Stimulated activated CD4-positive, alpha-beta T cell treated with anti-CD3 and anti-CD28 coated beads, Interleukin-2, amount 100 ng/mL, for 4 hours (primary cell): ENCODE data around the gene CALML6.

Experiments used
- DNase-seq: peaks from one replicate; pipeline ENCODE4 v3.0.0-alpha.2; 2020; ENCODE audit warnings: low read depth

The CALML6 gene

DNA sequence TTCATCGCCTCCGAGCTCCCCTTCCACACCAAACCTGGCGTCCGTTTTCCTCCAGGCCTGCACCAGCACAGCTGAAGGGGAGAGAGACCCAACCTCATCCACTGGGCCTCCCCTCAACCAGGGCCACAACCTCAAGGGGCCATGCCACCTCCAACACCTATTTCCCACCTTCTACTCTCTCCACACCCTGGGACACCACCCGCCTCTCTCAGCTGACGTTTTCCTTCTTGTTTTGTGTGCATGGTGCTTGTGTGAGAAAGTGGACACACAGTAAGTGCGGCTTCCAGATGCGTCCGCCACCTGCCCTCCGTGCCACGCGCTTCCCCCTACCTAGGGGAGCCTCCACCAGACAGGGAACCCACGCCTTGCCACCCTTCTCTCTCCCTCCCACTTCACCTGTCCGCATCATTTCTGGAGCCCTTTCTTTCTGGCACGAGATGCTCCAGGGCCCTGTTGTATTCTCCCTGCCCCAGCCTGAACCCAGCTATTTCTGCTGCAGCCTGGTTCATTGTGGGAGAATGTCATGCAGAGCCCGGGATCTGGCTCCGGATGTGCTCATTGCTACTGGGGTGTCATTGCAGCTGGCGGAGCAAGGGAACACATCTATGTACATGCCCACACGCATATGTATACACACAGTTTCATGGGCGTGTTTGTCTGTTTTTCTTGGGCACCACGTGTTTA is 22.8 kb upstream of the CALML6 start:
- no peak for DNase-seq

DNA sequence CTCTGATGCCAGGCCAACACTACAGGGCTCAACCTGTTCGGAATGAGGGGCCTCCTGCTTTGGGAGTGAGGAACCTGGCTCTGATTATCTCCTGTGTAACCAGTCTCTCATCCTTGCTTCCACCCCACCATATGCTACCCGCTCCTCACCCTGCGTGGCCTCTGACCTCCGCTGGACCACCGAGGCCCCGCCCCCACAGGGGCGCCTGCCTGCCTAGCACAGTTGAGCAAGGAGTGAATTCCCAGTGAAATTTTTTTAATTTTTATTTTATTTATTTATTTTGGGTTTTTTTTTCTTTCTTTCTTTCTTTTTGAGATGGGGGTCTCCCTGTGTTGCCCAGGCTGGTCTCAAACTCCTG is 22.3 kb upstream of the CALML6 start:
- DNase-seq = no peak

DNA sequence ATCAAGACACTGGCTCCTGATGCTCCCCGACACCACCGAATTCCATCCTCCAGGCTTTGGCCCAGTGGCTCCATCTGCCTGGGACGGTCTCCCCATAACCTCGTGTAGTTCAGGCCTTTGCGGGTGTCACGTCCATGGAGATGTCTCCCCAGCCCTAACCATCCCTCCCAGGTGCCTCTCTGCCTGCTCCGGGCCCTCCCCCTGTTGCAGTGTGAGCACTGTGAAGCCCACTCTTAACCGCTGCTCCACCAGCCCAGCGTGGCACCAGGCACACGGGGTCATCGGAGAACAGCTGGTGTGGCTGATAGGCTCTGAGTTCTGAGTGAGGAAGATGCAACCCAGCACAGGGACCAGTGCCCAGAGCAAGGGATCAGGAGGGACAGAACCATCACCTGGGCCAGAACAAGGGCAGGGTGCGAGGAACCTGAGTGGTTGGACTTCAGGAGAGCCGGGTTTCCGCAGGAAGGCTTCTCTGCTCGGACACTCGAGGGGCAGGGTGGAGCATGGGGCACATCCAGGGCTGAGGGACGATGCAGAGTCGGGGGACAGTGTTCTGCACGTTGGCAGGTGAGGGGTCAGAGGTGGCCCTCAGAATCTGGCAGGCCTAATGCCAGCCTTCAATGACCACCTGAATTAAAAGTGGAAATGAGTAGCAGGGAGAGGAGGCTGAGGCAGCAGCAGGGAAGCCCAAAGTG is 21.6 kb upstream of the CALML6 start:
- DNase-seq = no peak

DNA sequence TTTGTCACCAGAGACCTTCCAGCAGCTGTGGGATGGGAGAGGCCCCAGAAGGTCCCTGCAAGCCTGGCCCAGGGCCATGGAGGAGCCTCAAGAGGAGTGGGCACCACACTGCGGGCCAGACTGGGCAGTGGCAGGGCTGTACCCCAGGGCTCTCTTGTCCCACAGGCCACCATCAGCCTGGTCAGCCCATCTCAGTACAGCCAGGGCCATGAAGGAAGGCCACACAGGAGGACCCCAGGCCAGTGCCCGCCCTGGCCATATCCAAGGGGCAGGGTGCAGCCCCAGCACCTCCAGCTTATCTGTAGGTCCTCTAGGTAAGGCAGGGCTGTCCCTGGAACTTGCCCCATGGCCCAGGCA is 21.1 kb upstream of the CALML6 start:
- DNase-seq = no peak

DNA sequence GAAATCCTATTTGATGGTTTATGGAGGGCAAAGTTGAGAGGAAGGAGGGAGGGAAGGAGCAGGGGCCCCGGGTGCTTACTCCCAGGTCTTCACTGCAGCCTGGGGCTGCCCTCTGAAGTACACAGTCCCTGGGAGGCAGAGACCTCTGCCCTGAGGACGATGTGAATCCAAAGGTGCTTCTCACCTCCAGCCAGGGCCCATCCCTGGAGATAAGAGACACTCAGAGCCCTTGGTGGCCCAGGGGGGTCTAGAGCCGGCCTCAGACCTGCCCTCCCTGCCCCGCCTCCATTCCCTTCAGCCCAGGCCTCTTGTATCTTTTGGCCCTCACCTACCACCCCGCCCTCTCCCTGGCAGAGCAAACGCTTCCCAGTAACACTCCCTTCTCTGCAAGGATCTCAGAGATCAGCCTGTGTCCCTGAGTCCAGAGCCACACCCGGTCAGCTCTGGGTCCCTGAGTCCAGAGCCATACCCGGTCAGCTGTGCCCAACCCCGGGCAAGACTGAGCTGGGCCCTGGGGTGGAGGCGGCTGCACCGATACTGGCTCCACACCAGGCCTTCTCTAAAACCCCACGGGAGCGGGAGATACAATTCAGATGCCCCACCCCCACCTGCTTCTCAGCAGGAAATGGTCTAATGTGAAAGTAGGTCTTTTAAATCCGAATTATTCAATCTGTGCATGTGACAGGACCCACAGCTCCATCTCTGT is 20.6 kb upstream of the CALML6 start:
- DNase-seq = no peak

DNA sequence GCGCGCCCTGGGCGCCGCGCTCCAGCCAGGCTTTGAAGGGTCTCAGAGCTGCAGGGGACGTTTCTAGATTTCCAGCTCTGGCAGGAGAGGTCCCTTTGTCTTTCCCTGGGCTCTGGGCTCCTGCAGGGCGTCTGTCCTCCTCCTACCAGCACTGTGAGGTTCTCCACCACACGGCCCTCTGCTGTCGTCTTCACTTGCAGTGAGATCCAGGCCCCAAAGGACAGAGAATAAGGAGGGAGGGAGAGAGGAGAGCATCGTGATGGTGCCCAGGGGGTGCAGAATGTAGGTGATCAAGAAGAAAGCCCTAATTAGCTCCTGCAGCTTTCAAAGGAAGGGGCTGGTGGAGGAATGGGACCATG is 20.0 kb upstream of the CALML6 start:
- DNase-seq = no peak

DNA sequence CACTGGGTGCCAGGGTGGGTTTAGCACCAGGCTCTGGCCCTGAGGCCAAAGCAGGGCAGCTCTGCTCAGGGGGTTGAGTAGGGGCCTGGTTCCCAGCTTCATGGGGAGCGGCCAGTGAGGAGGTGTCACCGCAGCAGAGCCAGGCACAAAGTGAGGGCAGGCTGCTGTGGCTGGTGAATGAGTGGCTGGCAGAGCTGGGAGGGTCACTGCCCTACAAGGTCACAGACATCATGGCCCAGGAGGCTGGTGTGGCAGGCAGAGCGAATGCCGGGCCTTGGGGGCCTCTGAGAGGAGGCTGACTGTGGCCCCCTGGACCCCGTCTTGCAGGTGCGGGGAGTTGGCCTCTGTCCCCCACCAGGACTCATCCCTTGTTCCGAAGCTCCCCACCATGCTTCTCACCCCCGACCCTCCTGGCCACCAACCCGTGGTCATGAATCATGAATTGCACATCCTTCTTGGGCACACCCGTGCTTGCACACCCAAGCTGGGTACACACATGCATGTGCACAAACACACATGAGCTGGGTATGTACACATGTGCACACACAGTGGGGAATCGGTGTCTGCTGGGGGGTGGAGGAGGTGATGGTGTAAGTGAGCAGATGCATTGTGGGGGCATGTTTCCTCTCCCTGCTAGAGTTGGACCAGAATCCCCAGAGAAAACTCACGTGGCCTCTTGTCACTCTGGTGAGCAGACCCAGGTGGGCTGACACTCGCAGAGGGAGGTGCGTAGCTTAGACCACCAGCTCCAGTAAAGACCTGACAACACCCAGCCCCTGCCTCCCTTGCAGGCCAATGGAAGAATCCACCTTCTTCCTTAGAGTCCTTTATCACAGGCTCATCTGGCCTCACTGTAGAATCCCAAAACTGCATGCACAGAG is 19.4 kb upstream of the CALML6 start:
- DNase-seq = no peak

DNA sequence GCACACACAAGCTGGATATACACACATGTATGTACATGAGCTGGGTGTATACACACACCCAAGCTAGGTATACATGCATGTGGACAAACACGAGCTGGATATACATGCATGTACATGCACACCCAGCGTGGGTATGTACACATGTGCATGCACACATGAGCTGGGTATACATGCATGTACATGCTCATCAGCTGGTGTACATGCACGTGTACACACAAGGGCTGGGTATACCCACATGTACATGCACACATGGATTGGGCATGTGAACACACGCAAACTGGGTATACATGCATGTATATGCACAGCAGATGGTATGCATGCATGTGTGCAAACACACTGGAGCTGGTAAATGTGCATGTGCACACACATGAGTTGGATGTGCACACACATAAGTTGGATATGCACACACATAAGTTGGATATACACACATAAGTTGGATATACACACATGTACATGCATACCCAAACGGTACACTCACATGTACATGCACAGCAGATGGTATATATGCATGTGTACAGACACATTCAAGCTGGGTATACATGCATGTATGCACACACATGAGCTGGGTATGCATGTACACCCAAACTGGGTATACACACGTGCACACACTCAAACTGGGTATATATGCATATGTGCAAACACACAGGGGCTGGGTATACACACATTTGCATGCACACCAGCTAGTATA is 16.7 kb upstream of the CALML6 start:
- no peak for DNase-seq

DNA sequence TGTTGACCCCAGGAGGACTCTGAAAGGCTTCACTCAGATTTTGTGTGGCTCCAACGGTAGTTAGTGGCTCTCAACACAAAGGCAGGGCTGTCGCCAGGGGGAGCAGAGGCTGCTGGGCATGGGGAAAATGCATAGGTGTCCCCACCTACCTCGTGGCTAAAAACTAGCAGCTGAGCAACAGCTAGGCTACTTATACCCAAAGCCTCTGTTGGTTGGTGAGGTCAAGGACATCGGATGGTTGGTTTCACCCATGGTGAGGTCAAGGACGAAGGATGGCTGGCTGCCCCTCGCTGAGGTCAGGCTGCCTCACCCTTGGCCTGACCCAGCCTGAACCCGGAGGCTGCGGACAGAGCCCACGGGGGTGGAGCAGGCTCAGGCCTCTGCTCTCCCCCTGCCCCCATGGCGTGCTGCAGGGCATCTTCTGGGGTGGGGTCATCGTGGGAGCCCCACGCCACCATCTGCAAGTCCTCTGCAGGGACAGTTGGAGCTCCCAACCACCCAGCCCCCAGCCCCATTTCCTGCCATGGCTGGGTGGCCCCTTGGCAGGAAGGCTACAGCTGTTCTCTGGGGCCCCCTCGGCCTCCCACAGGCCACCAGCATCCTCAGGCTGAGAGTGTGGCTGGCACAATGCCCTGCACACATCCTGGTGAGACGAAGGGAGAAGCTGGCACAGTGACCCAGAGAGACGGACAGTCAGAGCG is 15.6 kb upstream of the CALML6 start:
- no peak for DNase-seq

DNA sequence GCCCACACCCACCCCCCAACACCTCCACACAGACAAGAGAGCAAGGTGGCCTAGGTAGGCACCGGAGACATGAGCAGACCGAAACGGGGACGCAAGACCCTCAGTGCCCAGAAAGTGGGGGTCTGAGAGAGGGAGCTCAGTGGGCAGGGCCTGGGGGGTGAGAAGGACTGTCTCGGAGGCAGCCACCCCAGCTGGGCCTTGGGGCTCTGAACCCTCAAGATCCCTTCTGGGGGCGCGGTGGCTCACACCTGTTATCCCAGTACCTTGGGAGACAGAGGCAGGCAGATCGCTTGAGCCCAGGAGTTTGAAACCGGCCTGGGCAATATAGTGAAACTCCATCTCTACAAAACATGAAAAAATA is 15.1 kb upstream of the CALML6 start:
- no peak for DNase-seq

DNA sequence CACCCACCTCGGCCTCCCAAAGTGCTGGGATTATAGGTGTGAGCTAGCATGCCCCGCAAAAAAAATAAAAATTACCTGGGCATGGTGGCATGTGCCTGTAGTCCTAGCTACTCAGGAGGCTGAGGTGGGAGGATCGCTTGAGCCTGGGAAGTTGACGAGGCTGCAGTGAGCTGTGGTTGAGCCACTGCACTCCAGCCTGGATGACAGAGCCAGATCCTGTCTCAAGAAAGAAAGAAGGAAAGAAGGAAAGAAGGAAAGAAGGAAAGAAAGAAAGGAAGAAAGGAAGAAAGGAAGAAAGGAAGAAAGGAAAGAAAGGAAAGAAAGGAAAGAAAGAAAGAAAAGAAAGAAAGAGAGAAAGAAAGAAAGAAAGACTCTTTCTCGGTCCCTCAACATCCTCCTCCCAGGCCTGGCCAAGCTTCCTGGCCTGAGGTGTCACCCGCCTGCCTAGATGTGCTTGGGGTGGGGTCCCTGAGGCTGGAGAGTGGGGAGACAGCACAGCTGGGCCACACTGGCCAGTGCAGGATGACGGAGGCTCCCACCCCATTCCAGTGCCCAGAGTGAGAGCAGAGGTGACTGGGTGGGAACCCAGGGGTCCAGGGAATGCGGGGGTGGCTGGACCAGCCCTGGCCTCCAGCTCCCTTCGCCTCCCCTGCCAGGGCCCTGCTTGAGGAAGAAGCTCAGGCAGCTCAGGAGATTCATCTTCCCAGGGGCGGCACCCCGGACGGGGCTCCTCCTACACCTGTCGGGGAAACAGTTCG is 14.0 kb upstream of the CALML6 start:
- DNase-seq = no peak

DNA sequence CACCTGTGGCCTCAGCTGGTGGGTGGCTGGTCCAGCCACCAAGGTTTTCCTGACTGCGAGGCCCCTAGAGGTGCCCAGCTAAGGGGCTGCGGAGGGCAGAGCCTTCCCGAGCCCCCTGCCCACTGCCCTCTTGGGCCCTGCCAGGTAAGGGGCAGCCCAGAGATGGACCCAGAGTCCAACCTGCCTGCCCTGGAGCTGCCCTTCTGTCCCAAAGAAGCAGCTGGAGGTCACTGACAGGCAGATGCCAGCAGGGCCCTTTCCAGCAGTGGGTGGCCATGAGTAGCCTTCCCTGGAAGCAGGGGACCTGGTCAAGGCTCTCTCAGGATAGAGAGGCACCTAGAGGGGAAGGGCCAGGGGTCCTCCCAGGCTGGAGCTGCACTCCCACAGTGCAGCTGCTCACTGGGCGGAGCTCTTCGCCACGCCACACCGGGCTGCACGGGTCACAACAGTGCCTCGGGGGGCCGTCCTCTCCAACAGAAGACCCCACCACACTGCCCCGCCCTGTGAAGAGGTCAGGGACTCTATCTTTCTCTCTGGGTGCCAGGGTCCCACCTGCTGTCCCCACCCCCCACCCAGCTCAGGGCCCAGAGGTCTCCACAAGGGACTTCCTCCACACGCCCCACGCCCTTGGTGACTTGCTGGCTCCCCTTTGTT is 13.3 kb upstream of the CALML6 start:
- DNase-seq = no peak

DNA sequence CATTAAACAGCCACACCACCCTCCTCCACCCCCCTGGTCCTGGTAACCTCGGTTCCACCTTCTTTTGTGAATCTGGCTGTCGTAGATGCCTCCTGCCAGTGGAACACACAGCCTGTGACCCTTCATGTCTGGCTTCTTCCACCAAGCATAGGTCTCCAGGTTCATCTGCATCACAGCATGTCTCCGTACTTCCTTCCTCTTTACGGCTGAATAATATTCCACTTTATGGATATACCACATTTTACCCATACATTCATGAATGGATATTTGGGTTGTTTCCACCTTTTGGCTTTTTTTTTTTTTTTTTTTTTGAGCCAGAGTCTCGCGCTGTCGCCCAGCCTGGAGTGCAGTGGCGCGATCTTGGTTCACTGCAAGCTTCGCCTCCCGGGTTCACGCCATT is 11.8 kb upstream of the CALML6 start:
- no peak for DNase-seq

DNA sequence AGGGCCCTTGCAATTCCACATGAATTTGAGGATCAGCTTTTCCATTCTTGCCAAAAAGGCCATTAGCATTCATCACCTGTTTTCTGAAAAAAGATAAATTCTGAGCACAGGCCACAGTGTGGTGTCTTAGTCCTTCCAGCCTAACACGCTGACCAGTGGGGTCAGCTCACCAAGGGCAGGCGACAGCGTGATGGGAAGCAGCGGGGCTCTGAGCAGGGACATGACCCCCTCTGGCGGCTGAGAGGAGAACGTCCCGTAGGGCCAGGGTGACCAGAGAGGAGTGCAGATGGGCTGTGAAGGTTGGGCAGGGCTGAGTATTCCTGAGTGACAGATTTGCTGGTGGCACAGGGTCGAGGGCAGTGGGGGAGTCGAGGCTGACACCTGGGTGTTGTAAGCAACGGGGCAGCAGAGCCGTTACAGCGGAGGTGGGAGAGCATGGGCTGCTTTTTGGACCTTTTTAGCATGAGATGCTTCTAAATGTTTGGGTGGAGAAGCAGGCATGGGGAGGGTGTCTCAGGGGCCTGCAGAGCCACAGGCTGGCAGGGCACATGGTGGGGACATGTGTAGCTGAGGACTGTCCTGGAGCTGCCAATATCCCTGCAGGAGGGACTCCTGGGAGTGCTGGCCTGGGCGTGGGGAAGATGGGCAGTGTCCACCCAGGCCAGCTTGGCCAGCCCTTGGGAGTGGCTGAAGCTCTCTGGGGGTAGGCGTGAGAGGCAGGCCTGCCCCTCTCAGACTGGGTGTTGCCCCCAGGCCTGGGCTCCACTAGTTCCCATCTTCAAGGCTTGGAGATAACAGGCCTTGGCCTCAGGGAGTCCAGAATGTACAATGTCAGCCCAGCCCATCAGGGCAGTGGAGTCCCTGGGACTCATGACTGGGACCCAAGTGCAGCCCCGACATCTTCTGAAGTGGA is 8.6 kb upstream of the CALML6 start:
- DNase-seq = peak; percentile 54

DNA sequence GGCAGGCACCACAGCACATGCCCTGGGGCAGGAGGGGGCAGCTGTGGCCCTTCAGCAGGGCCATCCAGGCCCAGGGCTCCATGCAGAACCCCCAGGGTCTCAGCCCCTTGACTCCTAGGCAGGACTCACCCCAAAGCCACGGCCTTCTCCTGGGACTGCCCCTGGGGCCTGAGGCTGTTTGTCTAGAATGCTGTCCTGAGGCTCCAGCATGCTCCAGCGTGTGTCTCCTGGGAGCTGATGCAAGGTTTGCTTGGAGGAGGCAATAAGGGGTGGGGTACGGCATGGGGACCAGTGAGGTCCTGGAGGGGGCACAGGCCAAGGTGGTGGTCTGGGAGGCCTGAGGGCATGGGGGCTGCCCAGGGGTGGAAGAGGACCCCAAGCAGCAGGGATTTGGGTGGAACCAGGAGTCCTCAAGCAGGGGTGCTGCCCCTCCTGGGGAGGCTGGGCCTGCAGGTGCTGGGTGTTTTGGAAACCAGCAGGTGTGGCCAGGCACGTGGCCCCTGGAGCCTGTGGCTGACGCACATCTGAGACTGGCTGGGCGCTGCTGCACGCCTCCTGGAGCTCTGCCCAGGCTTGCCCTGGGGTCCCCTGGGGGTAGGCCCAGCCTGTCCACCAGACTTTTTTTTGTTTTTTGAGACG is 7.8 kb upstream of the CALML6 start:
- DNase-seq = no peak

DNA sequence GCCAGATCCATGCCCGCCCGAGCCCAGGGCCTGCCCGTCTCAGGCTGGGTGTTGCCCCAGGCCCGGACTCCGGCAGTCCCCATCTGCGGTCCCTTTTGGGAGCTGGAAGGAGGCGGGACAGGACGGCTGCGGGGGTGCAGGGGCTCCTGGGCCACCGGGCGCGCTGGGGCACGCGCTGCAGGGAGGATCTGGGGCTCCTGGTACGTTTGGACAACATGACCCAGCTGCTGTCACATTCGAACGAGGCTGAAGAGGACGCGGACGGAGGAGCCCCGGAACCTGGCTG is 6.6 kb upstream of the CALML6 start:
- no peak for DNase-seq

DNA sequence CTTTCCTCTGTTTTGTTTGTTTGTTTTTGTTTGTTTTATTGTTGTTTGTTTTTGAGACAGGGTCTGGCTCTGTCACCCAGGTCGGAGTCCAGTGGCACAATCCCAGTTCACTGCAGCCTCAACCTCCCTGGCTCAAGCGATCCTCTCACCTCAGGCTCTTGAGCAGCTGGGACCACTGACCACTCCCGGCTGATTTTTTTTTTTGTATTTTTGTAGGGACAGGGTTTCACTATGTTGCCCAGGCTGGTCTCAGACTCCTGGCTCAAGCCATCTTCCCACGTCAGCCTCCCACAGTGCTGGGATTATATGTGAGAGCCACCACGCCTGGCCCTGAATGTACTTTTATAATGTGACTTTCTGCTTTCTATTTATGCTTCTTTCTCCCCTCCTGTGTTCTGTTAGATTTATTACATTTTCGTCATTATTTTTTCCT is 5.0 kb upstream of the CALML6 start:
- DNase-seq = no peak

DNA sequence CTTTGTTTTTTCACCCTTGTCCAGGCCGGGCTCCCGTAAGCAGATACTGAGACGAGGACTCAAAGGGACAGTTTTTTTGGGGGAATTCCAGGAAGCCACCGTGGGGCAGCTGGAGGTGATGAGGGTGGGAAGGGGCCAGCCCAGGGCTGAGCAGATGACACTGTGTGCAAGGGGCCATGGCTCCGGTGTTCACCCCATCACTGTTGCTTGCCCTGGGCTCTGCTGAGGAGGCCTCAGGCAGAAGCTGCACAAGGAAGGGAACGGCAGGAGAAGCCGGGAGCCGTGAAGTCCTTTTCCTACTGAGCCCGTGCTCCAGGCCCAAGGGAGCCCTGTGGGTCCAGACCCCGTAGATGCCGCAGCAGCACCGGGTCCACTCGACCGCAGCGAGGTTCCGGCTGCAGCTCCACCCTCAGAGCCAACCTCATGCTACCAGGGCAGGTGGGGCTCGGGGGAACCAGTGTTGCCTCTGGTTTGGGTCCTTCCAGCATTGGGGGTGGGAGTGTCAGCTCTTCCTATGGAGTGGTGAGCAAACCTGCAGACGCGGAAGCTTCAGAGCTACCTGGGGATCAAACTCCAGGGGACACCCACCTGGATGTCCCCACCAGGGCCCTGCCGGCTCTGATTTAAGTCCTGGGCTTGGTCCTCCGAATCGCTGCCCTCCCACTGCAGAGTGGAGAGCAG is 4.3 kb upstream of the CALML6 start:
- no peak for DNase-seq
